ELR (cell line): ENCODE data around the gene PTGER4.

Experiments
- DNase-seq: peaks from one replicate; pipeline ENCODE4 v3.0.0-alpha.2; 2015; ENCODE audit warnings: low read depth

Gene PTGER4

GRCh38 chr5:40669606-40670390 is 9.9 kb upstream of the PTGER4 start:
- DNase-seq = no peak

GRCh38 chr5:40672425-40672824 is 7.3 kb upstream of the PTGER4 start:
- no peak for DNase-seq

- no peak for DNase-seq
These were observed 5.0 kb upstream of the PTGER4 start for GRCh38 chr5:40674661-40675235.

DNA sequence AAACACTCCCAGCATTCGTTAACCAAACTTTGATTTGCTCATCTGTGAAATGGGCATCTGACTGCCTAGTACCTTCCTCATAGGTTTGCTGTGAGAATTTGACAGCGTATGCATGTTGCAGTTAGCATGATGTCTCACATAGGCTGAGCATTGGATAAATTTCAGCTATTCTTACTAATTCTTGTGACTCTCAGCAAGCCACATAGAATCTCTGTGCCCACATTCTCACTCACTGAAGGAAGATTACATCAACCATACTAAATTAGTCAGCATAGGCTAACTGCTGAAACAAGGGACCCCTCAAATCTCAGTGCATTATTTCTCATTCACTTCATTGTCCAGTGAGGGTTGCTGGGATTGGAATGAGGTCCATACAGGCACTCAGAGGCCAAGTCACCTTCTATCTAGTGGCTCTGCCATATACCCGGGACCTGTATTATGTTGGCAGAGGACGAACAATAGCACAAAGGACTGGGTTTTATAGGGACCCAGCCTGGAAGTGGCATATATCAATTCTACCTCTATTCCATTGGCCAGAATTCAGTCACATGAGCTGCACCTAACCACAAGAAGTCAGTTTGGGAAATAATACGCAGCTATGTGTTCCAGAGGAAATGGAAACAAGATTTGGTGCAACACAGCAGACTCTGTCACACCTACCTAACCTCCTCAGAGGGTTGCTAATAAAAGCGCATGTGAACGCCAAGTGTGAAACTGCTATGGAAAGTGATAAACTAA is 4.2 kb upstream of the PTGER4 start:
- DNase-seq = peak; percentile 21

DNA sequence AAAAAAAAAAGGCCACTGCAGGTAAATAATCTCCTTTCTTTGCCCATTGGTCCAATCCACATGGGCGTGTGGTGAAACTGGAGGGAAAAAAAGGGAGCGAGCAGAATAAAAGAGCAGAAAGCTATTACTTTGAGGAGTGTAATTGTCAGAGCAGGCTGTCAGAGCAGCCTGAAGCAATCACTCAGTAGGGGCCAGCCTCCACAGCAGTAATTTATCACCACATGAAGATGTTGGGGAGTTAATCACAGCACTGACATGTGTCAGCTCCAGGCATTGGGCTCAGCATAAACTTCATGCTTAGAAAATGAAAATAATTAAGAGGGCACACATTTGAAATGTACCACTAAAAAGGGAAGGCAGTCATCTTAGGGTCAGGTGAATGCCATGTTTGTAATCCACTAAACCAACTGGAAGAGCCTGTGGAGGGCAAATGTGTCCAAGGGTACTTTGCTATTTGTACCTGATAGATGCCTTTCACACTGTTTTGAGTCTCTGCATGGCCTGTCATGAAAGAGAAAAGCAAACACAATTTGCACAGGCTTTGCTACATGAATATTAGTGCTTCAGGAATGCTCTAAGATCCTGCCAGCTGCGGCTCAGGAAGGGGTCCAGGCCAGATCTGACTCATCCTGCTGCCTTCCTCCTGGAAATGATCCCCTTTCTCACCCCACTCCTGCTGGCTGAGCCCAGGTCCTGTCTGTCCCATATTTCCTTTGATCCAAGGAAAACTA is 2.9 kb upstream of the PTGER4 start:
- DNase-seq = peak; percentile 90

DNA sequence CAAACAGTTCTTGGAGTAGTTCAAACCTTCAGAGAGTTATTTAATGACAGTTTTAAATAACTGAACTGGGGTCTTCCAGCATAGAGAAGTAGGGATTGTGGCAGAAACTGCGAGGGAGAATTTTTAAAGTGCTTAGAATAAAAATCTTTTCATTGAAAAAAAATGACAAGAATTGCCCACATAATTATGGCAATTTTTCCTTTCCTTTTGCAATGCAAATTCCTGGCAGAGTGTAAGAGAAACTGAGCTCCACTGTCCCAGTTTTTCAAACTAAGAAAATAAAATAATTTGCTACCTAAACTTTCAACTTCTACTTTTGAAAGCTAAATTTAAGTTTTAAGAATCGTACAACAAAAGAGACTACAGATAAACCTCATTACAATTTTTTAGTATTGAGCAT is 2.3 kb upstream of the PTGER4 start:
- no peak for DNase-seq

DNA sequence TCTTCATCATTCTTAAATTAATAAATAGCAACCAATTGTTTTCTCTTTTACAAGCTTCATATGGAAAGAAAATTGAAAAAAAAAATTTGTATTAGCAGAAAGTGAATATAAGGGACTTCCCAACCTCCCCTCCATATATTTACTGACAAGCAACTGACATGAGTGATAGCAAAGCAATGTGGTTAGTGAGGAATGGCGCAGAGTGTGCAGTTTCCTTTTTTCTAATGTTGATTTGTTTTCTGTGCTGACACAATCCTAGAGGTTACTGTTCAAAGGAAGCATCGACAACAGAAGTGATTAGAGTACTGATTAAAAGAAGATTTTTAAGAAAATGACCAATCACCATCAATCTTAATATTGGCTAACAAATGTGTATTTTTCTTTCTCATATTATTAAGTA is 1.7 kb upstream of the PTGER4 start:
- peak; percentile 52 for DNase-seq

DNA sequence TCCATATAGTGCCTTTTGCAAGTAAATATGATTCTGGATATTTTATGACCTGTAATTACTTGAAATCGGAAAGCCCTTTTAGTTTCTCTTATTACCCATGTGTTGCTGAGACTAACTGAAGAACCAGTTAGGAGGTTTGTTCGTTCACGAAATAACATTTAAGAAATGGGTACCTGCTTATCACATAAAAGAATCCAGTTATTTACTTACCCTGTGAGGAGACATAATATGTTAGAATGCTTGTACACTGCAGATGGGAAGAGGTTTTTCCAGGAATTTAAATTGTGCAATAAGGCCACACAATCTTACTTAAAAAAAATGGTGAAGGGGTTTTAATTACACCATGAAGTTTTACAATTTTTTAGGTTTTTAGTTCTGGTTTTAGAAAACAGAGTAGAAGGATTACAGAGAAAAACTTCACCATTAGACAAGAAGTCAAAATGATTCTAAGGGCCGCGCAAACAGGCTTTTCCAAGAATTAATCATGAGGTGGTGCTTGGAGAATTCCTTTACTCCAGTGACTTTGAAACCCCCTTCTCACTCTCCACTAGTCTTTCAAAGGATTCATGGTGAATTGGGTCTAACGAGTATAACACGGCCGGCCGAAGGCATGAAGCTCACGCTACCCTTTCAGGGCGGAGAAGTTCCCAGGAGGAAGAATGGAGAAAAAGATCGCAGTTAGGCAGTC is 1.1 kb upstream of the PTGER4 start:
- DNase-seq = peak; percentile 23

DNA sequence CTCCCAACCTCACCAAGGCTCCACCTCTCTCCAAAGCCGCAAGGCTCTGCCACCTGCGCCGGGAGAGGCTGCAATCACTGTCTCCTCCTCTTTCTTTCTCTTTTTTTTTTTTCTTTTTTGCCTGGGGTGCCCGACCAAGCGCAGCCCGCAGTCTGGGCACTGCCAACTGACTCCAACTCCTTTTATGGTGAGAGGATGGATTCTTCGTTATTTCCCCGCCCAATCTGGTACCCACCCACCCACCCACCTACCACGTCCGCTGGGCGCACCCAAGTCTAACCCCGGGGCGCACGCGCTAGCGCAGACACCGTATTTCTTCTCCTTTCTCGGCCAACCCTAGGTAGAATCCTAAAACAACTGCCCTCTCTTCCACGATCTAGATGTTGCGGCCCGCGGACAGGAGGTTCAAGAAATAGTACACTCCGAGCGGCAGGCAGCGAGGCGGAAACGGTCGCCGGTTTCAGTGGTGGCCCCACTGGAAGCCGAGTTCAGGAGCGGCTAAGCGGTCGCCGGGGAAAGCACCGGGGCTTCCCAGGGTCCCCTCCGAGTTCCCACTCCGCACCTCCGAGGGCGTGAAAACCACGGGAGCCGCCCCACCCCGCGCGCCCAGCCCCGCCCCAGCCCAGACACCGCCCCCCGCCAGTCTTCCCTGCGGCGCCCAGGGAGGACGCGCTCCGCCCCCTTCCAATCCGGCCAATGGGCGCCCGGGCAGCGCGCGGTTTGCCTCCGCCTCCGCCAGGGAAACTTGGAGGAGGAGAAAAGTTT is 385 bp upstream of the PTGER4 start:
- DNase-seq = peak; percentile 94

GRCh38 chr5:40680741-40681362 is 1.1 kb downstream of the PTGER4 start:
- DNase-seq = peak; percentile 46

GRCh38 chr5:40681363-40682153 is 1.8 kb downstream of the PTGER4 start:
- no peak for DNase-seq

DNA sequence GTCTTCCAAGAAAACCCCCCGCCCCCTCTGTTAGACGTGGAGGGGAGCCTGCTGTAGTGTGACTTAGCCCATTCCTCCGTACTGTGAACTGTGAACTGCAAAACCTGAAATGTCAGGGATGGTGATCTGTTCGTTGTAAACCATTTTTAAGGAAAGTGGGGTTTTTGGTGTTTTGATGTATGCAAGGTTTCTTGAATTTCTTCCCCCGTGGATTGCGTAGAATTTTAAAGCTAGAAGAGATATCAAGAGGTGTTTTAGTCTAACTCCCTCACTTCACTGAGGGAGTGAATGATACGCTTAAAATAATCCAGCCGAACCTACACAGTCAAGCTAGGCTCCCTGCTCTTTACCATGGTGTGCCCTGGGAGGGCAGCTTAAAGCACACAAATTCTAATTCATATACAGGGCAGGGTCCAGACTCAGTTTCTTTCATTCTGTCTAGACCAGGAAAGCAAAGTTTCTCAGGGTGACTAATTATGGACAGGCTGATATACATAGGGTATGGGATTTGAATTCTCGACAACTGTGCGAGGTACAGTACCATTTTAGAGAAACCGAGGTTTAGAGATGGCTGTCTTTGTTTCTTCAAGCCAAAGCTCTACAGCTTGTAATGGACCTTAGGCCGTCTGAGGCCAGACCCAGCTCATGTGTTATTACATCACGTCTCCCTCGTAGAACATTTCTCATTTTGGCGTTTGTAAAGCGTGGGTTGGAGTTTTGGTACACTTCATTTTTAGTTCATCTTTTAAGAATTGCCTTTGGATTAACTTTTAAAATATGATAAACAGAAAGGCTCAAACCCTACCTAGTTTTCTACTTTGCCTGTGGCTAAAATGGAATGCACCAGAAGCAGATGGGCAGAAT is 2.7 kb downstream of the PTGER4 start:
- DNase-seq = no peak

DNA sequence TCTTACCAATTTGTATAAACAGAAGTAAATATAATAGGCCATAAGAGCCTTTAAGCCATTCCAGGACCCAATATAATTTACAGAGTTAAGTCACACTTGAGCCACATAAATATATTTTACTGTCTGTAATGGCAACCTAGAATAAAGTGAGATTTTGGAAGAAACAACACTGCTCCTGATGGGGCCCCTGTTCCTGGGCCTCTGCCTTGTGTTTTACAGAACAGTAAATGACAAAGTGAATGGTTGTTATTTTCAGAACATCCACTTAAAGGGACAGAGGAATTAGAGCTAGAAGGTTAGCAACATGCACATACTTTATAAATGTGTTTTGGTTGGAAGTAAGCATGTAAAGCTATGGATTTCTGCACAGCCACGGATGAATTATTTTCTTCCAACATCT is 3.6 kb downstream of the PTGER4 start:
- no peak for DNase-seq

DNA sequence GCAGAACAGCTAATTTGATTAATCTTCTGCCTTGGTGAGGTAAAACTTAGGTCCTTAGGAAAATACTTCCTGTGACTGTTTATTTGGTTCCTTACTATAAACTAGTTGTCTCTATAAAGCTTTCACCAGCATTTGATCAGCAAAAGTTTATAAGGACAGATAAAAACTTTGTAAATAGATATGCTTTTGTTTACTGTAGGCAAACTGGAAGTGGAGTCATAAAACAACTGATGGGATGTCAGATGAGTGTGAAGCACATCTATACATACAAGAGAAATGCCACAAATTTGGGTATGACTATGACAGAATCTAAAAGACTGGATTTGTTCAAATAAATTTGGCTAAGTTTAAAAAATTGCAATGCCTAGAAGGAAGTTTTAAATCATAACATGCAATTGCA is 5.5 kb downstream of the PTGER4 start:
- DNase-seq = no peak

DNA sequence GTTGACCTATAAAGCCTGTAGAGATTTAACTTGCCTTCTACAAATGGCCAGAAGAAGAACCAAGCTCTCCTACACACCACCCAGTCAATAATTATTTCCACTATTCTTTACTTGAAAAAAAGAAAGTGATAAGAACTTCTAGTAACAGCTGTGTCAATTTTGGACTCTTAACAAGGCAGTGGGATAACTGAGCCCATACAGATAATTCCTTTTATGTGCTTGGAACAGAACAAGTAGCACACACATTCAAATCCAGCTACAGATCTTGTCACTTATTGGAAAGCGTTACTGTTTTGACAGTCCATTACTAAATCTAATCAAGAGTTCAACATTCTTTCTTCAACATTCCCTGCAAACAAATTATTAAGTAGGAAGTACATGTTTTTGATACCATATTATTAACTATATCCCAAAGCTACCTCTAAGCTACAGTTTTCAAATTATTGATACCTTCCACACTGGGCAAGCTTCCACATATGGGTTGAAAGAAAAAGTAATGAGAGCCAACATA is 6.3 kb downstream of the PTGER4 start:
- DNase-seq = no peak

- DNase-seq = no peak
These were observed 7.6 kb downstream of the PTGER4 start for GRCh38 chr5:40687321-40687720.

DNA sequence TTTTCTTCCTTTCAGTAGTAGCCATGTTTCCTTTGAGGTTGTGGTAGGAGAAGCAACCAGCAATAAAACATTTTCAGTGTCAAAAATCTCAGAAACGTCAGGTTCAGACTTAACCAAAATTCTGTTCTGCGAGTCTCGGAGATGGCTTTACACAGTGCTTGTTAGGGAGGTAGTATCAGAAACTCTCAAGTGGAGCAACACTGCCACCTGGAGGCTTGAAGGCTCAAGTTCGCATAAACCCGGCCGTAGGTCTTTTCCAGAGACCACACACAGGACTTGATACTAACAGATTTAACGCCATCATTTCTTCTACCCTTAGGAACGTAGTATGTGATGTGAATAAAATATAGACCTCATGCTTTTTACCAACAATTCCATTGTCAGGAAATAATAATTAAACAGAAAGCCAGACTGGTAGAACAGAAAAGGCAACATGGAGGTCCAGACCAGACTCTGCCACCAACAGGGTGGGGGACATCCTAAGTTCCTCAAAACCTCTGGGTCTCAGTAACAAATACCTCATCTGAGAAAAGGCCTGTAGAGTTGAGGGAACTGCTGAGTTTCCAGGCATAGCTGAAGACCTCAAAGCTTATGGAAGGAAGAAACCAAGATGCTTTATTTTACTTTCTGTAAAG is 8.5 kb downstream of the PTGER4 start:
- DNase-seq = peak; percentile 89

DNA sequence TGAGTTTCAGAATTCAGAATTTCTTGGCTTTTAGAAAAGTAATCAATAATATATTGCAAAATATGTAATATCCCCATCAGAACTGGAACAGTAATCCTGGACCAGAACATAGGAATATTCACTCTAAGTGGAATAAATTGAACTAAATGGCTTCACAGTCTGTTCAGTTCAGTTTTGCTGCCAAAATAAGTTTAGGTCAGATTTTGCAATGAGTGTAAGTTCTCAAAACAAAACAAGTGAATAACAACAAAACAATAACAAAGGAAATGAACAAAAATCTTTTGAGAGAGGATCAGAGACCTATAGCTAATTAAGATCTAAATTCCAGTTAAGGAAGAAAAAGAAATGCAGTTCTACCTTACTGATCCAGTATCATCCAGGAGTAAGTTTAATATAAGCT is 9.3 kb downstream of the PTGER4 start:
- no peak for DNase-seq
